Measurements from ENCODE around the gene FADS3. TPM values are rescaled to one million over a fixed set of nuclear protein-coding genes. Genes with fewer than 3 reads are reported as not detected.

FADS3 gene
- total RNA-seq, 4 donors from 2014 or later: 25.2 to 37.6 (median 31.2) TPM

GRCh38 chr11:61861634-61862033 lies 29.7 kb downstream of the FADS3 start:
- WGBS, 2 donors: 75 to 85% methylated on average over 9 of the region's 9 CpGs
- Histone ChIP-seq H3K9me3 (no peaks in the 10 kb centered on the region), H3K4me3 (replicated peaks in 1 of 3) (no peak overlapping the region), H3K27me3 (no peaks in the 10 kb centered on the region), H3K36me3 (no peaks in the 10 kb centered on the region), H3K4me1 (peaks cover 0 to 7% of the 10 kb centered on the region in 2 donors), H3K27ac (no peak overlapping the region)
- intact Hi-C loops (cut with DNase I): no loop called here
- no peak for DNase-seq
- TF ChIP-seq CTCF (IDR thresholded peaks at IDR 0.05) (no peak), POLR2A (IDR thresholded peaks at IDR 0.05) (no peak)

GRCh38 chr11:61860054-61860903 lies 31.1 kb downstream of the FADS3 start:
- TF ChIP-seq CTCF (IDR thresholded peaks at IDR 0.05) (no peak), POLR2A (IDR thresholded peaks at IDR 0.05) (no peak)
- no peak overlapping the region for H3K27ac ChIP-seq
- H3K4me1 ChIP-seq: peaks cover 0 to 7% of the 10 kb centered on the region in 2 donors
- no peak overlapping the region for H3K4me3 ChIP-seq (replicated peaks in 1 of 3)
- H3K36me3 ChIP-seq: no peaks in the 10 kb centered on the region
- peak; percentile 59 to 81 for DNase-seq
- no peaks in the 10 kb centered on the region for H3K27me3 ChIP-seq
- no peaks in the 10 kb centered on the region for H3K9me3 ChIP-seq
- 72 to 89% methylated on average over 16 of the region's 16 CpGs for WGBS, 2 donors
- intact Hi-C loops (cut with DNase I): no loop called here

GRCh38 chr11:61855939-61856680 lies 35.2 kb downstream of the FADS3 start:
- no peak for TF ChIP-seq CTCF (IDR thresholded peaks at IDR 0.05)
- no peak for TF ChIP-seq POLR2A (IDR thresholded peaks at IDR 0.05)
- Histone ChIP-seq H3K4me1 (peaks cover 0 to 7% of the 10 kb centered on the region in 2 donors), H3K4me3 (replicated peaks in 1 of 3) (no peak overlapping the region), H3K9me3 (no peaks in the 10 kb centered on the region), H3K27ac (no peak overlapping the region), H3K36me3 (no peaks in the 10 kb centered on the region), H3K27me3 (no peaks in the 10 kb centered on the region)
- WGBS, 2 donors: 89 to 90% methylated on average over 5 to 11 of the region's 12 CpGs
- intact Hi-C loops (cut with DNase I): no loop called here
- DNase-seq: no peak

- H3K27me3 ChIP-seq: no peaks in the 10 kb centered on the region
- H3K27ac ChIP-seq: no peak overlapping the region
- no peaks in the 10 kb centered on the region for H3K36me3 ChIP-seq
- no peak overlapping the region for H3K4me3 ChIP-seq (replicated peaks in 1 of 3)
- H3K9me3 ChIP-seq: no peaks in the 10 kb centered on the region
- peaks cover 0 to 3% of the 10 kb centered on the region in 2 donors for H3K4me1 ChIP-seq
- intact Hi-C loops (cut with DNase I): no loop called here
- WGBS, 2 donors: 90 to 93% methylated on average over 9 to 13 of the region's 14 CpGs
- DNase-seq: no peak
- TF ChIP-seq POLR2A (IDR thresholded peaks at IDR 0.05) (no peak), CTCF (IDR thresholded peaks at IDR 0.05) (no peak)
Observed at GRCh38 chr11:61854966-61855714, 36.2 kb downstream of the FADS3 start.
